Measurements from ENCODE around the gene CENPP. TPM values are rescaled to one million over a fixed set of nuclear protein-coding genes. Genes with fewer than 3 reads are reported as not detected.

Gene CENPP
- total and polyA plus RNA-seq, 4 donors = 0.62 to 8.7 (median 1.3) TPM

DNA sequence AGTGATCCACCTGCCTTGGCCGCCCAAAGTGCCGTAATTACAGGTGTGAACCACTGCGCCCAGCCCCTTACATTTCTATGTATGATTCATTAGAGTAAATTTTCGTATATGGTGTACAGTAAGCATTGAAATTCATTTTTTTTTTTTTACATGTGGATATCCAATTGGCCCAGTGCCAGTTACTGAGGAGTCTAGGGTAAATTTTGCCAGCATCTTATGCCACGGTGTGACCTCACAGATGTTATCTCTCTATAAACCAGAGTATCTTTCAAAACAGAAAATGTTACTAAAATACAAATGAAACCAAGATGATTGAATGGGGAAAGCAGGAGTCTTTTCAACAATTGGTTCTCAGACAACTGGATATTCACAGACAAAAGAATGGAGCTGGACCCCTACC lies 279.5 kb downstream of the CENPP start:
- peaks cover 0 to 3% (median 2%) of the 10 kb centered on the region in 4 donors for H3K4me1 ChIP-seq (ENCODE audit: control insufficient read depth in 4 of 4, insufficient read depth in 4 of 4, low read length in 3 of 4)
- H3K27me3 ChIP-seq (ENCODE audit: control insufficient read depth in 4 of 4, insufficient read depth in 4 of 4, low read length in 3 of 4) = no peaks in the 10 kb centered on the region
- TF ChIP-seq RXRA (IDR thresholded peaks at IDR 0.05) (no peak), RAD21 (IDR thresholded peaks at IDR 0.05) (no peak), YY1 (IDR thresholded peaks at IDR 0.05) (no peak), JUND (IDR thresholded peaks at IDR 0.05) (no peak), SP1 (IDR thresholded peaks at IDR 0.05) (no peak), FOXA1 (IDR thresholded peaks at IDR 0.05) (no peak), TAF1 (conservative IDR thresholded peaks at IDR 0.05) (no peak), HNF4G (IDR thresholded peaks at IDR 0.05) (no peak), GABPA (IDR thresholded peaks at IDR 0.05 in 1 of 2, conservative IDR thresholded peaks at IDR 0.05 in 1 of 2) (no peak), HNF4A (conservative IDR thresholded peaks at IDR 0.05) (no peak), FOXA2 (IDR thresholded peaks at IDR 0.05) (no peak), NR2F2 (IDR thresholded peaks at IDR 0.05) (no peak), EGR1 (IDR thresholded peaks at IDR 0.05; ENCODE audit: low read depth in 2 of 2) (no peak)
- TF ChIP-seq, protein P1, sequence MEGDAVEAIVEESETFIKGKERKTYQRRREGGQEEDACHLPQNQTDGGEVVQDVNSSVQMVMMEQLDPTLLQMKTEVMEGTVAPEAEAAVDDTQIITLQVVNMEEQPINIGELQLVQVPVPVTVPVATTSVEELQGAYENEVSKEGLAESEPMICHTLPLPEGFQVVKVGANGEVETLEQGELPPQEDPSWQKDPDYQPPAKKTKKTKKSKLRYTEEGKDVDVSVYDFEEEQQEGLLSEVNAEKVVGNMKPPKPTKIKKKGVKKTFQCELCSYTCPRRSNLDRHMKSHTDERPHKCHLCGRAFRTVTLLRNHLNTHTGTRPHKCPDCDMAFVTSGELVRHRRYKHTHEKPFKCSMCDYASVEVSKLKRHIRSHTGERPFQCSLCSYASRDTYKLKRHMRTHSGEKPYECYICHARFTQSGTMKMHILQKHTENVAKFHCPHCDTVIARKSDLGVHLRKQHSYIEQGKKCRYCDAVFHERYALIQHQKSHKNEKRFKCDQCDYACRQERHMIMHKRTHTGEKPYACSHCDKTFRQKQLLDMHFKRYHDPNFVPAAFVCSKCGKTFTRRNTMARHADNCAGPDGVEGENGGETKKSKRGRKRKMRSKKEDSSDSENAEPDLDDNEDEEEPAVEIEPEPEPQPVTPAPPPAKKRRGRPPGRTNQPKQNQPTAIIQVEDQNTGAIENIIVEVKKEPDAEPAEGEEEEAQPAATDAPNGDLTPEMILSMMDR (IDR thresholded peaks at IDR 0.05; ENCODE audit: low read depth, low read length, missing input control) = no peak
- TF ChIP-seq, protein P2, sequence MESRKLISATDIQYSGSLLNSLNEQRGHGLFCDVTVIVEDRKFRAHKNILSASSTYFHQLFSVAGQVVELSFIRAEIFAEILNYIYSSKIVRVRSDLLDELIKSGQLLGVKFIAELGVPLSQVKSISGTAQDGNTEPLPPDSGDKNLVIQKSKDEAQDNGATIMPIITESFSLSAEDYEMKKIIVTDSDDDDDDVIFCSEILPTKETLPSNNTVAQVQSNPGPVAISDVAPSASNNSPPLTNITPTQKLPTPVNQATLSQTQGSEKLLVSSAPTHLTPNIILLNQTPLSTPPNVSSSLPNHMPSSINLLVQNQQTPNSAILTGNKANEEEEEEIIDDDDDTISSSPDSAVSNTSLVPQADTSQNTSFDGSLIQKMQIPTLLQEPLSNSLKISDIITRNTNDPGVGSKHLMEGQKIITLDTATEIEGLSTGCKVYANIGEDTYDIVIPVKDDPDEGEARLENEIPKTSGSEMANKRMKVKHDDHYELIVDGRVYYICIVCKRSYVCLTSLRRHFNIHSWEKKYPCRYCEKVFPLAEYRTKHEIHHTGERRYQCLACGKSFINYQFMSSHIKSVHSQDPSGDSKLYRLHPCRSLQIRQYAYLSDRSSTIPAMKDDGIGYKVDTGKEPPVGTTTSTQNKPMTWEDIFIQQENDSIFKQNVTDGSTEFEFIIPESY (IDR thresholded peaks at IDR 0.05) = no peak
- TF ChIP-seq, protein P3, sequence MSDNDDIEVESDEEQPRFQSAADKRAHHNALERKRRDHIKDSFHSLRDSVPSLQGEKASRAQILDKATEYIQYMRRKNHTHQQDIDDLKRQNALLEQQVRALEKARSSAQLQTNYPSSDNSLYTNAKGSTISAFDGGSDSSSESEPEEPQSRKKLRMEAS (IDR thresholded peaks at IDR 0.05) = no peak
- TF ChIP-seq, protein P4, sequence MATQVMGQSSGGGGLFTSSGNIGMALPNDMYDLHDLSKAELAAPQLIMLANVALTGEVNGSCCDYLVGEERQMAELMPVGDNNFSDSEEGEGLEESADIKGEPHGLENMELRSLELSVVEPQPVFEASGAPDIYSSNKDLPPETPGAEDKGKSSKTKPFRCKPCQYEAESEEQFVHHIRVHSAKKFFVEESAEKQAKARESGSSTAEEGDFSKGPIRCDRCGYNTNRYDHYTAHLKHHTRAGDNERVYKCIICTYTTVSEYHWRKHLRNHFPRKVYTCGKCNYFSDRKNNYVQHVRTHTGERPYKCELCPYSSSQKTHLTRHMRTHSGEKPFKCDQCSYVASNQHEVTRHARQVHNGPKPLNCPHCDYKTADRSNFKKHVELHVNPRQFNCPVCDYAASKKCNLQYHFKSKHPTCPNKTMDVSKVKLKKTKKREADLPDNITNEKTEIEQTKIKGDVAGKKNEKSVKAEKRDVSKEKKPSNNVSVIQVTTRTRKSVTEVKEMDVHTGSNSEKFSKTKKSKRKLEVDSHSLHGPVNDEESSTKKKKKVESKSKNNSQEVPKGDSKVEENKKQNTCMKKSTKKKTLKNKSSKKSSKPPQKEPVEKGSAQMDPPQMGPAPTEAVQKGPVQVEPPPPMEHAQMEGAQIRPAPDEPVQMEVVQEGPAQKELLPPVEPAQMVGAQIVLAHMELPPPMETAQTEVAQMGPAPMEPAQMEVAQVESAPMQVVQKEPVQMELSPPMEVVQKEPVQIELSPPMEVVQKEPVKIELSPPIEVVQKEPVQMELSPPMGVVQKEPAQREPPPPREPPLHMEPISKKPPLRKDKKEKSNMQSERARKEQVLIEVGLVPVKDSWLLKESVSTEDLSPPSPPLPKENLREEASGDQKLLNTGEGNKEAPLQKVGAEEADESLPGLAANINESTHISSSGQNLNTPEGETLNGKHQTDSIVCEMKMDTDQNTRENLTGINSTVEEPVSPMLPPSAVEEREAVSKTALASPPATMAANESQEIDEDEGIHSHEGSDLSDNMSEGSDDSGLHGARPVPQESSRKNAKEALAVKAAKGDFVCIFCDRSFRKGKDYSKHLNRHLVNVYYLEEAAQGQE (IDR thresholded peaks at IDR 0.05) = no peak
- TF ChIP-seq, protein P5, sequence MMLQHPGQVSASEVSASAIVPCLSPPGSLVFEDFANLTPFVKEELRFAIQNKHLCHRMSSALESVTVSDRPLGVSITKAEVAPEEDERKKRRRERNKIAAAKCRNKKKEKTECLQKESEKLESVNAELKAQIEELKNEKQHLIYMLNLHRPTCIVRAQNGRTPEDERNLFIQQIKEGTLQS (IDR thresholded peaks at IDR 0.05) = no peak
- H3K36me3 ChIP-seq (ENCODE audit: control insufficient read depth in 4 of 4, insufficient read depth in 3 of 4, low read depth in 1 of 4, low read length in 3 of 4) = no peaks in the 10 kb centered on the region
- H3K4me3 ChIP-seq (ENCODE audit: low read depth in 1 of 3, low read length in 3 of 3) = no peak overlapping the region
- 96% methylated on average over 5 of the region's 5 CpGs for WGBS
- H3K27ac ChIP-seq (ENCODE audit: low read depth in 1 of 2, low read length in 2 of 2) = no peak overlapping the region
- DNase-seq (ENCODE audit: low spot score) = no peak
- no peak overlapping the region for H3K9ac ChIP-seq (ENCODE audit: low read depth in 1 of 2, low read length in 2 of 2)
- H3K9me3 ChIP-seq (ENCODE audit: control insufficient read depth in 4 of 4, low read length in 3 of 4) = no peaks in the 10 kb centered on the region
